OCI-LY7 (cell line): Measurements from ENCODE around the gene BSG. TPM values are rescaled to one million over a fixed set of nuclear protein-coding genes. Genes with fewer than 3 reads are reported as not detected.
"Not testable (repeated sequence)": the region's sequence is repeated elsewhere in the genome, so short reads cannot be mapped to it uniquely, and the experiment has no call there.

Experiments
- BruUV-seq: library from RNA; stranded (reverse); fragments of 400-500 nt; replicated peaks from 2 replicates; lab custom pipeline; 2021; lab: Mats Ljungman, UMichigan
- CTCF ChIA-PET: fragments of 300-600 bp; sonication (Branson Sonifier 250); formaldehyde crosslinking; loops from one replicate; lab custom pipeline; 2022; ENCODE audit warnings: antibody characterized with exemption; ENCODE audit not compliant: unreplicated experiment; lab: Charles Lee
- POLR2A ChIA-PET: fragments of 300-600 bp; sonication (Branson Sonifier 250); formaldehyde crosslinking; loops from one replicate; lab custom pipeline; 2022; ENCODE audit warnings: antibody characterized with exemption; lab: Charles Lee
- DNase-seq: peaks from one replicate; pipeline ENCODE4 v3.0.0-alpha.2; 2015; ENCODE audit warnings: low spot score
- H2AFZ ChIP-seq: fragments of 200-600 bp; sonication (generic), shearing (Covaris generic); 2 replicates; pipeline ENCODE4 v1.6.1; 2014; ENCODE audit warnings: mild to moderate bottlenecking, antibody characterized with exemption, low read length, moderate library complexity
- H3K27ac ChIP-seq: fragments of 200-600 bp; sonication (generic); 2 replicates; pipeline ENCODE4 v1.5.1; 2014; ENCODE audit warnings: mixed run types, low read depth, mild to moderate bottlenecking, moderate library complexity, low read length, inconsistent platforms; ENCODE audit not compliant: poor library complexity, severe bottlenecking
- H3K36me3 ChIP-seq: fragments of 200-600 bp; sonication (generic); 2 replicates; pipeline ENCODE4 v1.6.1; 2014; ENCODE audit warnings: mild to moderate bottlenecking, antibody characterized with exemption, low read length, moderate library complexity, mixed read lengths; ENCODE audit not compliant: insufficient read depth
- H3K4me1 ChIP-seq: fragments of 200-600 bp; sonication (generic); 2 replicates; pipeline ENCODE4 v1.5.1; 2014; ENCODE audit warnings: mild to moderate bottlenecking, low read length; ENCODE audit not compliant: insufficient read depth, poor library complexity, severe bottlenecking
- H3K4me2 ChIP-seq: fragments of 200-600 bp; sonication (generic); 2 replicates; pipeline ENCODE4 v1.6.1; 2014; ENCODE audit warnings: mild to moderate bottlenecking, low read length
- H3K4me3 ChIP-seq: fragments of 200-600 bp; sonication (generic); 2 replicates; pipeline ENCODE4 v1.5.1; 2014; ENCODE audit warnings: mild to moderate bottlenecking, low read depth, low read length; ENCODE audit not compliant: poor library complexity, severe bottlenecking
- H3K79me2 ChIP-seq: fragments of 200-600 bp; sonication (generic); 2 replicates; pipeline ENCODE4 v1.6.1; 2016; ENCODE audit warnings: low read depth, mild to moderate bottlenecking, low read length, moderate library complexity, mixed read lengths; ENCODE audit not compliant: insufficient read depth
- H3K9me2 ChIP-seq: fragments of 200-600 bp; sonication (generic); 2 replicates; pipeline ENCODE4 v1.6.1; 2016; ENCODE audit warnings: mild to moderate bottlenecking, low read length, mixed read lengths; ENCODE audit not compliant: insufficient read depth
- H3K9me3 ChIP-seq: fragments of 200-600 bp; sonication (generic); 2 replicates; pipeline ENCODE4 v1.6.1; 2014; ENCODE audit warnings: mild to moderate bottlenecking, mixed run types, low read length, mixed read lengths
- H4K20me1 ChIP-seq: fragments of 200-600 bp; sonication (generic); 2 replicates; pipeline ENCODE4 v1.6.1; 2014; ENCODE audit warnings: mild to moderate bottlenecking, antibody characterized with exemption, low read length, moderate library complexity, mixed read lengths; ENCODE audit not compliant: insufficient read depth
- EZH2phosphoT487 ChIP-seq: fragments of 200-600 bp; sonication (generic); IDR thresholded peaks from 2 replicates; pipeline ENCODE4 v1.6.1; 2018; ENCODE audit warnings: low read depth, borderline replicate concordance, mild to moderate bottlenecking, mixed run types, antibody characterized with exemption, low read length, moderate library complexity, mixed read lengths
- intact Hi-C: fragments of 100-400 bp; cut with micrococcal nuclease; formaldehyde crosslinking; loops from one replicate; pipeline ENCODE4 v1.10.0; 2022; ENCODE audit not compliant: unreplicated experiment
- total RNA-seq, 2 experiments: library from RNA; depleted of rRNA in 1 of 2; stranded (reverse); fragments of >200 nt in 1 of 2; shearing (Covaris generic) in 1 of 2; gene quantifications; 2 replicates each; pipeline ENCODE4 v1.2.3, GENCODE V29; 2014 to 2022
- TF ChIP-seq, protein P1 (sequence below): fragments of 200-600 bp; sonication (generic); conservative IDR thresholded peaks from 2 replicates; pipeline ENCODE4 v1.5.1; 2014; ENCODE audit warnings: mild to moderate bottlenecking, antibody characterized with exemption, low read length, moderate library complexity, mixed read lengths

Gene BSG
- total RNA-seq, 2 experiments from 2014 or later, result 180 to 197 TPM

DNA sequence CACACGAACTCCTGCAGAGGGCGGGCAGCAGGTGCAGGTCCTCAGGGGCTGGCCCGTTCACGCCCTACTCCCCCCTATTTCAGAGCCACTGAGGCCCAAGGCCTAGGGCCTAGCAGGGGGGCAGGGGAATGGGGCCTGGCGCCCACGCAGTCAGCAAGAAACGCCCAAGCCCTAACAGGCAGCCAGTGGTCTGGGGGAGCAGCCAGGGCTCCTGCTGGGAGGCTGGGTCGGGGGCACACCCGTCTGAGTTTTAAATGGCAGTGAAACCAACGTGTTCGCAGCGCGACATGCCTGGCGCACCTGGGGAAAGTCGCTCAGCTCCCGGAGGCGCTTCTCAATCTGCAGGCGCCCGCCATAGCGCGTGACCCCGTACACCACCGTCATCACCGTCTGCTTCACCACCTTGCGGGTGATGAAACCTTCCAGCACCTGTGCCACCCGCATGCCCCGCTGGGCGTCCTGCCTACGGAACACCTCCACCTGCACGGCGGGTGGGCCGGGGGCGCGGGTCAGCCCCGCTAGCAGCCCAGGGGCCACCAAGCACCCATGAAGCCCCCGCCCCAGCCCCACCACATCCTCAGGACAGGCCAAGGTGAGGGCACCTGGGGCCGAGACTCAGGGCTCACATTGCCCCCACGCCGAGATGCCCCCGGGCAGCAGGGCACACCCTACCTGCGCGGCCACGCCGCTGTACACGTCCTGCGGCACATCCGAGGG is 47.0 kb downstream of the BSG start:
- no peak overlapping the region for H3K4me2 ChIP-seq
- no peak overlapping the region for H2AFZ ChIP-seq
- no peak overlapping the region for H3K27ac ChIP-seq
- no peak overlapping the region for H3K4me3 ChIP-seq
- ChIA-PET POLR2A (no interaction called here), CTCF (no interaction called here)
- BruUV-seq, result no TSS peak
- TF ChIP-seq, protein P1, sequence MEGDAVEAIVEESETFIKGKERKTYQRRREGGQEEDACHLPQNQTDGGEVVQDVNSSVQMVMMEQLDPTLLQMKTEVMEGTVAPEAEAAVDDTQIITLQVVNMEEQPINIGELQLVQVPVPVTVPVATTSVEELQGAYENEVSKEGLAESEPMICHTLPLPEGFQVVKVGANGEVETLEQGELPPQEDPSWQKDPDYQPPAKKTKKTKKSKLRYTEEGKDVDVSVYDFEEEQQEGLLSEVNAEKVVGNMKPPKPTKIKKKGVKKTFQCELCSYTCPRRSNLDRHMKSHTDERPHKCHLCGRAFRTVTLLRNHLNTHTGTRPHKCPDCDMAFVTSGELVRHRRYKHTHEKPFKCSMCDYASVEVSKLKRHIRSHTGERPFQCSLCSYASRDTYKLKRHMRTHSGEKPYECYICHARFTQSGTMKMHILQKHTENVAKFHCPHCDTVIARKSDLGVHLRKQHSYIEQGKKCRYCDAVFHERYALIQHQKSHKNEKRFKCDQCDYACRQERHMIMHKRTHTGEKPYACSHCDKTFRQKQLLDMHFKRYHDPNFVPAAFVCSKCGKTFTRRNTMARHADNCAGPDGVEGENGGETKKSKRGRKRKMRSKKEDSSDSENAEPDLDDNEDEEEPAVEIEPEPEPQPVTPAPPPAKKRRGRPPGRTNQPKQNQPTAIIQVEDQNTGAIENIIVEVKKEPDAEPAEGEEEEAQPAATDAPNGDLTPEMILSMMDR, result no peak
- TF ChIP-seq EZH2phosphoT487, result no peak
- no peaks in the 10 kb centered on the region for H3K79me2 ChIP-seq
- intact Hi-C loops, result no loop called here
- no peaks in the 10 kb centered on the region for H3K4me1 ChIP-seq
- no peaks in the 10 kb centered on the region for H3K9me2 ChIP-seq
- H4K20me1 ChIP-seq, result no peaks in the 10 kb centered on the region
- H3K36me3 ChIP-seq, result peaks cover 55% of the 10 kb centered on the region
- DNase-seq, result no peak
- H3K9me3 ChIP-seq, result no peaks in the 10 kb centered on the region

DNA sequence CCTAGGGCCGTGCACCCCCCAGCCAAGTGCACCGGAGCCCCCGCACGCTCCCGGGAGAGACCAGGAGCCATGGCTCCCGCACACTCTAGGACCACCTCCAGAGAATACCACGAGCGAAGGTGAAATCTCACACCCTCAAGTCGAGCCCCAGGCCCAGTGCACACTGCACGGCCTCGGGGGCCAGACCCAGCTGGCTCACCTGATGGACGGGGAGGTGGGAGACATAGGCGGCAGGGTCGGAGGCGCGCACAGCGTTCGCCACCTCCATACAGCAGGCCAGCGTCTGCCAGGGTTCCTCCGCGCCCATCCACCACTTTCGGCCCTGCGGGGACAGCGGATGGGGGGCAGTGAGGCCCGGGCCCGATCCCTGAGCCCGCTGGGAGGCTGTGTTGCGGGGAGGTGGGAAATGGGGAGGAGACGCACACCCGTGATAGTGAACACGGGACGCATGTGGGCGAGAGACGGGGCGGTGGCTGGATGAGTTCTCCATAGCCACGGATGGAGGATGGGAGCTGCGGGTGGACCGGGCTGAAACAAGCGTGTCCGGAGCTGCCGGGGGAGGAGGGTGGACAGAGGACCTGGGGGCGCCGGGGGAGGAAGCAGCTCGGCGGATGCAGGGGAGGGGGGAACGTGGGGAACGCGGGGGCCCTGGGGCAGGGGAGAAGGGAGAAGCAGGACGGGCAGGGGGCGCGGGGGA is 47.9 kb downstream of the BSG start:
- no peak overlapping the region for H3K27ac ChIP-seq
- H3K4me3 ChIP-seq, result no peak overlapping the region
- H3K9me3 ChIP-seq, result no peaks in the 10 kb centered on the region
- H4K20me1 ChIP-seq, result no peaks in the 10 kb centered on the region
- intact Hi-C loops, result no loop called here
- POLR2A ChIA-PET, result no interaction called here
- no peak overlapping the region for H3K4me2 ChIP-seq
- no peaks in the 10 kb centered on the region for H3K79me2 ChIP-seq
- CTCF ChIA-PET, result no interaction called here
- H3K36me3 ChIP-seq, result peaks cover 57% of the 10 kb centered on the region
- BruUV-seq, result no TSS peak
- no peak overlapping the region for H2AFZ ChIP-seq
- no peak for DNase-seq
- H3K4me1 ChIP-seq, result no peaks in the 10 kb centered on the region
- H3K9me2 ChIP-seq, result no peaks in the 10 kb centered on the region
- TF ChIP-seq, protein P1, result no peak
- no peak for TF ChIP-seq EZH2phosphoT487

DNA sequence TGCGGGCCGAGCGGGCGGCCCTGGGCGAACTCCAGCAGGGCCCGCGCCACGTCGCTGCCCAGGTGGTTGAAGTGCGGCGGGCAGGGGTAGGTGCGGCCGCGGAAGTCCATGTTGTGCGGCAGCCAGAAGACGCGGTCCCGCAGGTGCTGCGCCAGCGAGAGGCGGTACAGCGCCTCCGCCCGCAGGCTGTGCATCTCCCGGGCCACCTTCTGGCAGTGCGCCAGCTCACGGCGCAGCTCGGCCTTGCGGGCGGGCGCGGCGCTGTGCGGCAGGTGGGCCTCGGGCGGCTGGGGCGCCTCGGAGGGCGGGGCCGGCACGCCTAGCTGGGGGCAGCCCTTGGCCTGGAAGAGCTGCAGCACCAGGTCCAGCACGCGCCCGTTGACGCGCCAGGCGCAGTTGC is 48.8 kb downstream of the BSG start:
- H3K27ac ChIP-seq, H2AFZ ChIP-seq, CTCF ChIA-PET, H3K9me3 ChIP-seq, H3K79me2 ChIP-seq, H3K4me1 ChIP-seq, H3K9me2 ChIP-seq, intact Hi-C loops, H3K4me2 ChIP-seq, BruUV-seq, H4K20me1 ChIP-seq, POLR2A ChIA-PET, H3K4me3 ChIP-seq, DNase-seq: not testable (repeated sequence)
- H3K36me3 ChIP-seq, result peaks cover 66% of the 10 kb centered on the region
